ENCODE data around the gene ZDHHC7.

DNA sequence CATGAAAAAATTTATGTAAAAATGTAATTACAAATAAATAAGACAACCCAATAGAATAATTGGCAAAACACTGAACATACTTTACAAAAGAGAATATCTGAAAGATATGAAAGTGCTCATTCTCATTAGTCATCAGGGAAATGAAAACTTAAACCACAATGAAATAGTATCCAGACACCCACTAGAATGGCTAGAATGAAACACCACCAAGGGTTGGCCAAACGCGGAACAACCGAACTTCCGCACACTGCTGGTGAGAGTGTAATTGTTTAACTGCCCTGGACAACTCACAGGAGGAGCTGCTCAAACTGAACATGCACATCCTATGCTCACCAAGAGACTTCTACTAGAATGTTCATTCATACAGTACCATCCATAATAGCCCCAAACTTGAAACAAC lies 5.8 kb upstream of the ZDHHC7 start:
- TF ChIP-seq, protein P1, sequence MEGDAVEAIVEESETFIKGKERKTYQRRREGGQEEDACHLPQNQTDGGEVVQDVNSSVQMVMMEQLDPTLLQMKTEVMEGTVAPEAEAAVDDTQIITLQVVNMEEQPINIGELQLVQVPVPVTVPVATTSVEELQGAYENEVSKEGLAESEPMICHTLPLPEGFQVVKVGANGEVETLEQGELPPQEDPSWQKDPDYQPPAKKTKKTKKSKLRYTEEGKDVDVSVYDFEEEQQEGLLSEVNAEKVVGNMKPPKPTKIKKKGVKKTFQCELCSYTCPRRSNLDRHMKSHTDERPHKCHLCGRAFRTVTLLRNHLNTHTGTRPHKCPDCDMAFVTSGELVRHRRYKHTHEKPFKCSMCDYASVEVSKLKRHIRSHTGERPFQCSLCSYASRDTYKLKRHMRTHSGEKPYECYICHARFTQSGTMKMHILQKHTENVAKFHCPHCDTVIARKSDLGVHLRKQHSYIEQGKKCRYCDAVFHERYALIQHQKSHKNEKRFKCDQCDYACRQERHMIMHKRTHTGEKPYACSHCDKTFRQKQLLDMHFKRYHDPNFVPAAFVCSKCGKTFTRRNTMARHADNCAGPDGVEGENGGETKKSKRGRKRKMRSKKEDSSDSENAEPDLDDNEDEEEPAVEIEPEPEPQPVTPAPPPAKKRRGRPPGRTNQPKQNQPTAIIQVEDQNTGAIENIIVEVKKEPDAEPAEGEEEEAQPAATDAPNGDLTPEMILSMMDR (conservative IDR thresholded peaks at IDR 0.05; ENCODE audit: low read length) = no peak
- no peak for TF ChIP-seq EZH2phosphoT487 (IDR thresholded peaks at IDR 0.05; ENCODE audit: borderline replicate concordance, low read depth, low read length)
